ENCODE data around the gene CCR4. TPM values are rescaled to one million over a fixed set of nuclear protein-coding genes. Genes with fewer than 3 reads are reported as not detected.

Gene CCR4
- total RNA-seq, 1 donor from 2014 or later: not detected

DNA sequence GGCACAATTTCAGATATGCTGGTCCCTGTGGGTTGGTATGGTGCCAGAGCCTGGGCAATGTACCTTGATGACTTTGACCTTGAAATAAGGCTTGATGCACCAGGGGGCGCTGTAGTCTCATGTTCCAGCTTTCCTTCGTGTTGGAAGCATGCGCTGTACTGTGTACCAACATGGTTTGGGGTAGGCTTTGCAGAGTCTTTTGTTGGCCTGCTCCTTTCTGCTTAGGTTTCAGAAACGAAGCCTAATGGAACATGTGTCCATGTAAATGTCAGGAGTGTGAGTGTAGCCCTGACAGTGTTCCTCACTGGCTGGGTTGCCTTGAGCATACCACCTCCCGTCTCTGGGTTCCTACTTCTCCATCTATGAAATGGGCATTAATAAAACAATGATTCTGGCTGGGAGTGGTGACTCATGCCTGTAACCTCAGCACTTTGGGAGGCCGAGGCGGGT, 3.6 kb upstream of the CCR4 start:
- Mint-ChIP-seq H3K36me3 (no peaks in the 10 kb centered on the region), H3K4me1 (ENCODE audit: unreplicated experiment) (no peaks in the 10 kb centered on the region), H3K9me3 (no peaks in the 10 kb centered on the region), H3K27me3 (no peaks in the 10 kb centered on the region), H3K4me3 (no peak overlapping the region), H3K27ac (no peak overlapping the region)
- TF ChIP-seq, protein P1, sequence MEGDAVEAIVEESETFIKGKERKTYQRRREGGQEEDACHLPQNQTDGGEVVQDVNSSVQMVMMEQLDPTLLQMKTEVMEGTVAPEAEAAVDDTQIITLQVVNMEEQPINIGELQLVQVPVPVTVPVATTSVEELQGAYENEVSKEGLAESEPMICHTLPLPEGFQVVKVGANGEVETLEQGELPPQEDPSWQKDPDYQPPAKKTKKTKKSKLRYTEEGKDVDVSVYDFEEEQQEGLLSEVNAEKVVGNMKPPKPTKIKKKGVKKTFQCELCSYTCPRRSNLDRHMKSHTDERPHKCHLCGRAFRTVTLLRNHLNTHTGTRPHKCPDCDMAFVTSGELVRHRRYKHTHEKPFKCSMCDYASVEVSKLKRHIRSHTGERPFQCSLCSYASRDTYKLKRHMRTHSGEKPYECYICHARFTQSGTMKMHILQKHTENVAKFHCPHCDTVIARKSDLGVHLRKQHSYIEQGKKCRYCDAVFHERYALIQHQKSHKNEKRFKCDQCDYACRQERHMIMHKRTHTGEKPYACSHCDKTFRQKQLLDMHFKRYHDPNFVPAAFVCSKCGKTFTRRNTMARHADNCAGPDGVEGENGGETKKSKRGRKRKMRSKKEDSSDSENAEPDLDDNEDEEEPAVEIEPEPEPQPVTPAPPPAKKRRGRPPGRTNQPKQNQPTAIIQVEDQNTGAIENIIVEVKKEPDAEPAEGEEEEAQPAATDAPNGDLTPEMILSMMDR (conservative IDR thresholded peaks at IDR 0.05): peak; percentile 84
- DNase-seq (ENCODE audit: extremely low spot score, unreplicated experiment): peak; percentile 87

DNA sequence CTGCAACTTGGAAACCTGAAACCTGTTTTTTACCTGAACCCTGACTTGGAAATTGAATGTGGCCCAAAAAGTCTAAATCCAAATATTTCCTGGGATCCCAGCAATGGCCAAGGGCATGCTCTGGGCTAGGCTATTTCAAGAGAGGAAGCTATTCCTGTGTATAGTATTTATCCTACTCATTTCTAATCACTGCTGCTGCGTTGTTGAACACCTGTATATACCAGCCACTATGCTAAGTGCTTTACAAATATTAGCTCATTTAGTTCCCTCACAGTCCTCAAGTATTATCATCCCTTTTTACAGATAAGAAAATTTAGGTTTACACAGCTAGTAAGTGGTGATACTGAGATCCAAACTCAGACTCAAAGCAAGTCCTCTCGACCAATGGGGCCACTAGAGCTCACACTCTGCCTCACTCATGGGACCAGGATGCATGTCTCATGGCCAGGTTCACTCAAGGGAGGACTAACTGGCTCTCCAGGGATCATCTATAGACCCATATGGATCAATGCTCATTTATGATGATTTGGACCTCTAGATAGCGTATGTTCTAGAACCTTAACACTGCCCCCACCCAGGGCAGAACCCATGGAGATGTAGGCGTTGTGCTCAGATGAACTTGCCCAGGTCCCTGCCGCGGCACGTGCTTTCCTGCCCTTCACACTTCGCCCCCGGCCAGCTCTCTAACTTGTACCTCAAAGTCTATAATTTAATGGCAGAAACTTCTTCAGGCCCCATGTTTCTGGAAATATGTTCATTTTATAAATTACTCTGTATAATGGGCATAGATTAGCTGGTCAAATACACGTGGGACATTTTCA, 2.6 kb upstream of the CCR4 start:
- no peak overlapping the region for H3K27ac Mint-ChIP-seq
- no peaks in the 10 kb centered on the region for H3K9me3 Mint-ChIP-seq
- peaks cover under 1% of the 10 kb centered on the region for H3K27me3 Mint-ChIP-seq
- H3K4me3 Mint-ChIP-seq: no peak overlapping the region
- TF ChIP-seq, protein P1 (conservative IDR thresholded peaks at IDR 0.05): no peak
- no peak for DNase-seq (ENCODE audit: extremely low spot score, unreplicated experiment)
- H3K4me1 Mint-ChIP-seq (ENCODE audit: unreplicated experiment): no peaks in the 10 kb centered on the region
- no peaks in the 10 kb centered on the region for H3K36me3 Mint-ChIP-seq

DNA sequence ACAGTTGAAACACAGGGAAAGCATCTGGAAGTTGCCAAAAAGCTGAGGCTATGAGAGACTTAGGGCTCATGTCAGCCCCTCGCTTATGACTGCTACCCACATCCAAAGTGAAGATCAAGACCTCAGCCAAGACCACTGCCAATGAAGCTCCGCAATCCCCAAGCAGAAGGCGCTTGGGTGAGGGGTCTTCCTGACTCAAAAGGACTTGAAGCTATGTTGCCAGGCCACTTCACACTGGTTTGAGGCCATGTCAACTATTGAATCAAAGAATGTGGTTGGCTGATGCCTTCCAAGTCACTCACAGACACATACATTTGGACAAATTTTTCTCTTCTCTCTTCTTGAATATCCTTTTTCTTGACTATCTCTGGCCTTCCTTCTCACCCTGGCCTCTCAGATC, 928 bp upstream of the CCR4 start:
- DNase-seq (ENCODE audit: extremely low spot score, unreplicated experiment): no peak
- no peak overlapping the region for H3K27ac Mint-ChIP-seq
- TF ChIP-seq, protein P1 (conservative IDR thresholded peaks at IDR 0.05): no peak
- no peaks in the 10 kb centered on the region for H3K9me3 Mint-ChIP-seq
- no peaks in the 10 kb centered on the region for H3K36me3 Mint-ChIP-seq
- H3K4me1 Mint-ChIP-seq (ENCODE audit: unreplicated experiment): no peaks in the 10 kb centered on the region
- peaks cover 4% of the 10 kb centered on the region for H3K27me3 Mint-ChIP-seq
- no peak overlapping the region for H3K4me3 Mint-ChIP-seq

DNA sequence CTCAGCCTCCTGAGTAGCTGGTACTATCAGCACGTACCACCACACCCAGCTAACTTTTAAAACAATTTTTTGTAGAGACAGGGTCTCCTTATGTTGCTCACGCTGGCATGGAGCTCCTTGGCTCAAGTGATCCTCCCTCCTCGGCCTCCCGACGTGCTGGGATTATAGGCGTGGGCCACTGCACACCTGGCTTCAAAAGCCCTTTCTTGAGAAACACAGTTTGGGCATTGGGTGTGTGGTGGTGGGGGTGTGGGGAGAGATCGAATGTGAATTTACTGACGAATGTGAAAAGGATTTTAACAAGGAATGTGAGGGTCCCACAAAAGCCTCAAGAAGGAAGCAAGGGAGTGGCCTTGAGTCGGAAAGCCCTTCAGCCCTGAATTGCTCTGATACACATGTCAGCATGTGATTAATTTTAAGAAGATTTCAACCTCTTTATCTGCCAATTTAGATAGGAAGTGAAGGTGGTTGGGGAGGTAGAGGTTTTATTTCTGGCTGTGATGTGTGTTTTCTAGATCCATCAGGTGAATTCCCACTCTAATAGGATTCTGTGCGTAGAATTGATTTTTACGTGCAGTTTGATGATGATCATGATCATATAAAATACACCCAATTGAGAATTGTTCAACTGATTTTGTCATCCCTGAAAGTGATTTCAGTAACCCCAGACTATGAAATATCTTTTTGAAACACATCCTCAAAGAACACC, 1.1 kb downstream of the CCR4 start:
- peaks cover 4% of the 10 kb centered on the region for H3K27me3 Mint-ChIP-seq
- H3K36me3 Mint-ChIP-seq: no peaks in the 10 kb centered on the region
- no peak overlapping the region for H3K4me3 Mint-ChIP-seq

DNA sequence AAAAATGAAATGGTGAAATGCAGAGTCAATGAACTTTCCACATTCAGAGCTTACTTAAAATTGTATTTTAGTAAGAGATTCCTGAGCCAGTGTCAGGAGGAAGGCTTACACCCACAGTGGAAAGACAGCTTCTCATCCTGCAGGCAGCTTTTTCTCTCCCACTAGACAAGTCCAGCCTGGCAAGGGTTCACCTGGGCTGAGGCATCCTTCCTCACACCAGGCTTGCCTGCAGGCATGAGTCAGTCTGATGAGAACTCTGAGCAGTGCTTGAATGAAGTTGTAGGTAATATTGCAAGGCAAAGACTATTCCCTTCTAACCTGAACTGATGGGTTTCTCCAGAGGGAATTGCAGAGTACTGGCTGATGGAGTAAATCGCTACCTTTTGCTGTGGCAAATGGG, 3.1 kb downstream of the CCR4 start:
- H3K27ac Mint-ChIP-seq: no peak overlapping the region

More for the DNA sequence above, 1.1 kb downstream of the CCR4 start:
- Mint-ChIP-seq H3K27ac (no peak overlapping the region), H3K9me3 (no peaks in the 10 kb centered on the region), H3K4me1 (ENCODE audit: unreplicated experiment) (peaks cover 6% of the 10 kb centered on the region)
- no peak for DNase-seq (ENCODE audit: extremely low spot score, unreplicated experiment)
- TF ChIP-seq, protein P1 (conservative IDR thresholded peaks at IDR 0.05): no peak

More for the DNA sequence above, 3.1 kb downstream of the CCR4 start:
- Mint-ChIP-seq H3K4me3 (no peak overlapping the region), H3K36me3 (no peaks in the 10 kb centered on the region), H3K9me3 (no peaks in the 10 kb centered on the region), H3K4me1 (ENCODE audit: unreplicated experiment) (peaks cover 6% of the 10 kb centered on the region), H3K27me3 (peaks cover 4% of the 10 kb centered on the region)
- DNase-seq (ENCODE audit: extremely low spot score, unreplicated experiment): no peak
- TF ChIP-seq, protein P1 (conservative IDR thresholded peaks at IDR 0.05): no peak
